ENCODE data around the gene MZB1. TPM values are rescaled to one million over a fixed set of nuclear protein-coding genes. Genes with fewer than 3 reads are reported as not detected.

MZB1 gene
- total and polyA plus RNA-seq, 2 of the 8 experiments (the other 6 are each of a cell fraction or from before 2014, with no cell fraction given) = 0.39 to 0.47 TPM

DNA sequence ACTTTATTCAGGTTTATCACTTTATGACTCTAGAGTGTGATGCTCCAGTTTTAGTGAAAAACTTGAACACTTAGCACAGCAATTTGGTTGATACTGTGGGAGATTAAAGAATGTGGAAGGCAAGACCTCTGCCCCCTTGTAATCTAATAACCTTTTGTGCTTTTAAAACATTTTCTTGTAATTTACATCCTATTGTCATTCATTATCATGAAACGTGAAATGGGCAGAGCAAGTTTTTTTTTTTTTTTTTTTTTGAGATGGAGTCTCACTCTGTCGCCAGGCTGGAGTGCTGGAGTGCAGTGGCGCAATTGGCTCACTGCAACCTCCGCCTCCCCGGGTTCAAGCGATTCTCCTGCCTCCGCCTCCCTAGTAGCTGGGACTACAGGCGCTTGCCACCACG lies 46.2 kb downstream of the MZB1 start:
- Histone ChIP-seq H2BK15ac (ENCODE audit: low read length) (no peak overlapping the region), H2BK120ac (replicated peaks; ENCODE audit: low read depth, low read length) (no peak overlapping the region), H2BK5ac (ENCODE audit: low read depth, low read length) (no peak overlapping the region), H3K9ac (replicated peaks in 1 of 4; ENCODE audit: extremely low read depth in 1 of 4, low read depth in 3 of 4, low read length in 3 of 4) (no peak overlapping the region), H4K91ac (replicated peaks; ENCODE audit: insufficient read length, low read length) (no peak overlapping the region), H3K36me3 (ENCODE audit: control insufficient read depth in 2 of 4, insufficient read depth in 4 of 4, low read length in 3 of 4) (peaks cover 0 to 16% (median 0%) of the 10 kb centered on the region in 4 experiments; a peak in 3 of 8 replicates), H3K4me3 (ENCODE audit: extremely low read depth in 1 of 4, insufficient read depth in 2 of 4, low read depth in 3 of 4, low read length in 4 of 4) (peak overlapping the region; percentile 82 to 94 (median 88); a peak in 7 of 8 replicates), H3K18ac (ENCODE audit: extremely low read depth, low read length) (no peak overlapping the region), H2AFZ (ENCODE audit: low read length) (no peak overlapping the region), H3K27me3 (replicated peaks in 1 of 4; ENCODE audit: control insufficient read depth in 3 of 4, extremely low read depth in 1 of 4, insufficient read depth in 3 of 4, low read length in 3 of 4) (no peaks in the 10 kb centered on the region), H3K27ac (ENCODE audit: low read depth, low read length) (no peak overlapping the region), H2BK20ac (ENCODE audit: low read length) (no peak overlapping the region), H4K8ac (ENCODE audit: extremely low read depth, insufficient read depth, low read length) (no peak overlapping the region), H3K4ac (replicated peaks; ENCODE audit: insufficient read length, low read depth, low read length) (no peak overlapping the region), H3K14ac (ENCODE audit: insufficient read length) (no peak overlapping the region), H2BK12ac (ENCODE audit: low read depth, low read length) (no peak overlapping the region), H4K20me1 (replicated peaks in 1 of 2; ENCODE audit: control insufficient read depth in 1 of 2, insufficient read depth in 2 of 2, low read length in 2 of 2) (peaks cover 14 to 15% of the 10 kb centered on the region in 2 experiments), H3K56ac (replicated peaks; ENCODE audit: insufficient read length, low read depth, low read length) (no peak overlapping the region), H3K79me2 (ENCODE audit: control insufficient read depth in 1 of 2, insufficient read depth in 2 of 2, low read length in 2 of 2) (peaks cover 39 to 62% of the 10 kb centered on the region in 2 experiments), H3K23ac (ENCODE audit: insufficient read length) (no peak overlapping the region), H3K4me2 (ENCODE audit: insufficient read depth in 1 of 2, low read depth in 2 of 2, low read length in 2 of 2) (peak overlapping the region; percentile 80 to 97), H4K5ac (ENCODE audit: insufficient read length, low read depth, low read length) (no peak overlapping the region), H3K79me1 (ENCODE audit: low read depth, low read length) (peaks cover 4% of the 10 kb centered on the region), H3K23me2 (ENCODE audit: low read depth, low read length) (peaks cover 7% of the 10 kb centered on the region; the same call in 1 of the 2 replicates), H3K4me1 (replicated peaks in 1 of 4; ENCODE audit: control insufficient read depth in 3 of 4, insufficient read depth in 4 of 4, low read length in 3 of 4) (peaks cover 0 to 7% (median under 1%) of the 10 kb centered on the region in 4 experiments; a peak in 4 of 7 replicates), H3K9me3 (ENCODE audit: insufficient read depth in 2 of 2, low read depth in 1 of 2, low read length in 1 of 2) (no peaks in the 10 kb centered on the region), H2AK5ac (ENCODE audit: low read depth, low read length) (no peak overlapping the region)
- no peak for TF ChIP-seq RBBP5 (IDR thresholded peaks at IDR 0.05; ENCODE audit: borderline replicate concordance, low read depth, low read length)
- no peak for TF ChIP-seq SIX5 (IDR thresholded peaks at IDR 0.05; ENCODE audit: low read depth, low read length)
- no peak for TF ChIP-seq TAF7 (optimal IDR thresholded peaks at IDR 0.05; ENCODE audit: borderline replicate concordance, low read depth, low read length)
- no peak for TF ChIP-seq JUND (IDR thresholded peaks at IDR 0.05; ENCODE audit: low read length)
- TF ChIP-seq, protein P1, sequence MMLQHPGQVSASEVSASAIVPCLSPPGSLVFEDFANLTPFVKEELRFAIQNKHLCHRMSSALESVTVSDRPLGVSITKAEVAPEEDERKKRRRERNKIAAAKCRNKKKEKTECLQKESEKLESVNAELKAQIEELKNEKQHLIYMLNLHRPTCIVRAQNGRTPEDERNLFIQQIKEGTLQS (IDR thresholded peaks at IDR 0.05; ENCODE audit: insufficient read depth, low read depth, low read length) = no peak
- TF ChIP-seq, protein P2, sequence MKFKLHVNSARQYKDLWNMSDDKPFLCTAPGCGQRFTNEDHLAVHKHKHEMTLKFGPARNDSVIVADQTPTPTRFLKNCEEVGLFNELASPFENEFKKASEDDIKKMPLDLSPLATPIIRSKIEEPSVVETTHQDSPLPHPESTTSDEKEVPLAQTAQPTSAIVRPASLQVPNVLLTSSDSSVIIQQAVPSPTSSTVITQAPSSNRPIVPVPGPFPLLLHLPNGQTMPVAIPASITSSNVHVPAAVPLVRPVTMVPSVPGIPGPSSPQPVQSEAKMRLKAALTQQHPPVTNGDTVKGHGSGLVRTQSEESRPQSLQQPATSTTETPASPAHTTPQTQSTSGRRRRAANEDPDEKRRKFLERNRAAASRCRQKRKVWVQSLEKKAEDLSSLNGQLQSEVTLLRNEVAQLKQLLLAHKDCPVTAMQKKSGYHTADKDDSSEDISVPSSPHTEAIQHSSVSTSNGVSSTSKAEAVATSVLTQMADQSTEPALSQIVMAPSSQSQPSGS (IDR thresholded peaks at IDR 0.05; ENCODE audit: low read length) = no peak
- TF ChIP-seq RXRA (IDR thresholded peaks at IDR 0.05; ENCODE audit: insufficient read depth, low read depth, low read length) = no peak
- TF ChIP-seq ZNF274 (IDR thresholded peaks at IDR 0.05; ENCODE audit: borderline replicate concordance, extremely low read depth, low read length) = no peak
- no peak for TF ChIP-seq NANOG (IDR thresholded peaks at IDR 0.05; ENCODE audit: insufficient read depth, low read depth, low read length, poor library complexity, severe bottlenecking)
- ChIA-PET CTCF (ENCODE audit: partially characterized antibody) (interaction anchor here (0.9 kb wide), 1 partner anchor 26 kb away, joined by 3 read pairs; no protein-coding TSS in a partner anchor), POLR2A (ENCODE audit: partially characterized antibody) (interaction anchor here (0.8 to 5.4 kb wide), 8 partner anchors 10 to 49 kb away, joined by 3 to 111 read pairs (median 4); partner anchors contain the start of gene MATR3)
- 75% methylated on average over 9 of the region's 9 CpGs; no CpG with 5 or more reads in 1 of the 2 experiments for WGBS, 2 experiments (ENCODE audit: extremely low coverage in 1 of 2, insufficient coverage in 1 of 2, insufficient read length in 1 of 2, insufficient replicate concordance in 2 of 2, low coverage in 1 of 2, low lambda C conversion rate in 2 of 2, missing lambda C conversion rate in 1 of 2)
- DNase-seq (ENCODE audit: low read depth in 1 of 2, low spot score in 2 of 2) = no peak
- FAIRE-seq = no peak
